Transverse colon (tissue), 3 donors: ENCODE measurements around the gene HDAC9.

Experiments
- EP300 ChIP-seq: sonication (generic); formaldehyde crosslinking; IDR thresholded peaks from one replicate; pipeline ENCODE4 v1.6.1; 2017; ENCODE audit warnings: antibody characterized with exemption, low read depth
- POLR2A ChIP-seq: fragments of 450-650 bp; IDR thresholded peaks from one replicate; pipeline ENCODE4 v1.6.1; 2016; ENCODE audit warnings: antibody characterized with exemption, mild to moderate bottlenecking, moderate library complexity
- TF ChIP-seq, protein P1 (sequence below), 5 experiments: fragments of 200-600 bp in 3 of 5; fragments of 450-650 bp in 2 of 5; sonication (generic) in 3 of 5; IDR thresholded peaks; 1 replicate in 2 of 5; 2 replicates in 3 of 5; pipeline ENCODE4 v1.5.1; 2016 to 2017; ENCODE audit warnings: antibody characterized with exemption in 5 of 5, inconsistent platforms in 3 of 5, mild to moderate bottlenecking in 2 of 5, moderate library complexity in 1 of 5

- TF ChIP-seq, protein P1, sequence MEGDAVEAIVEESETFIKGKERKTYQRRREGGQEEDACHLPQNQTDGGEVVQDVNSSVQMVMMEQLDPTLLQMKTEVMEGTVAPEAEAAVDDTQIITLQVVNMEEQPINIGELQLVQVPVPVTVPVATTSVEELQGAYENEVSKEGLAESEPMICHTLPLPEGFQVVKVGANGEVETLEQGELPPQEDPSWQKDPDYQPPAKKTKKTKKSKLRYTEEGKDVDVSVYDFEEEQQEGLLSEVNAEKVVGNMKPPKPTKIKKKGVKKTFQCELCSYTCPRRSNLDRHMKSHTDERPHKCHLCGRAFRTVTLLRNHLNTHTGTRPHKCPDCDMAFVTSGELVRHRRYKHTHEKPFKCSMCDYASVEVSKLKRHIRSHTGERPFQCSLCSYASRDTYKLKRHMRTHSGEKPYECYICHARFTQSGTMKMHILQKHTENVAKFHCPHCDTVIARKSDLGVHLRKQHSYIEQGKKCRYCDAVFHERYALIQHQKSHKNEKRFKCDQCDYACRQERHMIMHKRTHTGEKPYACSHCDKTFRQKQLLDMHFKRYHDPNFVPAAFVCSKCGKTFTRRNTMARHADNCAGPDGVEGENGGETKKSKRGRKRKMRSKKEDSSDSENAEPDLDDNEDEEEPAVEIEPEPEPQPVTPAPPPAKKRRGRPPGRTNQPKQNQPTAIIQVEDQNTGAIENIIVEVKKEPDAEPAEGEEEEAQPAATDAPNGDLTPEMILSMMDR (IDR thresholded peaks at IDR 0.05): no peak
- TF ChIP-seq POLR2A (no peak), EP300 (no peak)
Measured at GRCh38 chr7:18579698-18580097, 84.1 kb downstream of the HDAC9 start.
